ENCODE measurements around the gene SPTBN2.

Gene SPTBN2

DNA sequence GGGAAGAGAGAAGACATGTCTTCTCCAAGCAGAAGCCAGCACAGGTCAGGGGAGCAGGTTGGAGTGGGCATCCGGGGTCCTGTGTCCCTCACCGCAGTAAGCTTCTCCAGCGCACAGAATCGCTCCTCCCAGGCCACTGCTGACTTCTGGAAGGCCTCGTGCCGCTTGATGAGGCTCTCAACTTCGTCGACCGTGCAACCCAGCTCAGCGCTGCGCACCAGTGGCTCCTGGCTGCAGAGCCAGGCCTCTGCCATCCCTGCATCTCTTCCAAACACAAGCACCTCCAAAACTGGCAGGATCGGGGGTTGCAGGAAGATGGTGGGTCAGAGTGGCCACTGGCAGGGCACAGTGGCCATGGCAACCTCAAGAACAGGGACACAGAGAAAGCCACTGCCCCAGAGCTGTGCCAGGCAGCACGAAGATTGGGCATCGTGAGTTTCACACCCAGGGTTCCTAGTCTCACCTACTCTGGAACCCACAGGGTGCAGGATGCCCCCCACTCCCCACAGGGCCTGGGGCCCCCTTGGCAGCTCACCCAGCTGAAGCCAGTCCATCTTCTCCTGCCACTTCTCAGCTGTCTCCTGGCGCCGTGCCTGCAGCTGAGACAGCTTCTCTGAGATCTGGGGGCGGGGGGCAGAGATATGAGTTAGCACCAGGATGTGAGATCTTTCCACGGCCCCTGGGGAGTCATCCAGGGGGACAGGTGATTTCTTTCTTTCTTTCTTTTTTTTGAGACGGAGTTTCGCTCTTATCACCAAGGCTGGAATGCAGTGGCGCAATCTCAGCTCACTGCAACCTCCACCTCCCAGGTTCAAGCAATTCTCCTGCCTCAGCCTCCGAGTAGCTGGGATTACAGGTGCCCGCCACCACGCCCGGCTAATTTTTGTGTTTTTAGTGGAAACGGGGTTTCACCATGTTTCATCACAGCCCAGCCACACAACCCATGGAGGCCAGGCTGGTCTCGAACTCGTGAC is 40.2 kb downstream of the SPTBN2 start (continued):
- TF ChIP-seq, protein P1, sequence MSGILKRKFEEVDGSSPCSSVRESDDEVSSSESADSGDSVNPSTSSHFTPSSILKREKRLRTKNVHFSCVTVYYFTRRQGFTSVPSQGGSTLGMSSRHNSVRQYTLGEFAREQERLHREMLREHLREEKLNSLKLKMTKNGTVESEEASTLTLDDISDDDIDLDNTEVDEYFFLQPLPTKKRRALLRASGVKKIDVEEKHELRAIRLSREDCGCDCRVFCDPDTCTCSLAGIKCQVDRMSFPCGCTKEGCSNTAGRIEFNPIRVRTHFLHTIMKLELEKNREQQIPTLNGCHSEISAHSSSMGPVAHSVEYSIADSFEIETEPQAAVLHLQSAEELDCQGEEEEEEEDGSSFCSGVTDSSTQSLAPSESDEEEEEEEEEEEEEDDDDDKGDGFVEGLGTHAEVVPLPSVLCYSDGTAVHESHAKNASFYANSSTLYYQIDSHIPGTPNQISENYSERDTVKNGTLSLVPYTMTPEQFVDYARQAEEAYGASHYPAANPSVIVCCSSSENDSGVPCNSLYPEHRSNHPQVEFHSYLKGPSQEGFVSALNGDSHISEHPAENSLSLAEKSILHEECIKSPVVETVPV (CRISPR knock-in tag; IDR thresholded peaks at IDR 0.05), result no peak
- TF ChIP-seq ARNTL (CRISPR knock-in tag; IDR thresholded peaks at IDR 0.05; ENCODE audit: borderline replicate concordance, low read depth), result no peak
- TF ChIP-seq, protein P2, sequence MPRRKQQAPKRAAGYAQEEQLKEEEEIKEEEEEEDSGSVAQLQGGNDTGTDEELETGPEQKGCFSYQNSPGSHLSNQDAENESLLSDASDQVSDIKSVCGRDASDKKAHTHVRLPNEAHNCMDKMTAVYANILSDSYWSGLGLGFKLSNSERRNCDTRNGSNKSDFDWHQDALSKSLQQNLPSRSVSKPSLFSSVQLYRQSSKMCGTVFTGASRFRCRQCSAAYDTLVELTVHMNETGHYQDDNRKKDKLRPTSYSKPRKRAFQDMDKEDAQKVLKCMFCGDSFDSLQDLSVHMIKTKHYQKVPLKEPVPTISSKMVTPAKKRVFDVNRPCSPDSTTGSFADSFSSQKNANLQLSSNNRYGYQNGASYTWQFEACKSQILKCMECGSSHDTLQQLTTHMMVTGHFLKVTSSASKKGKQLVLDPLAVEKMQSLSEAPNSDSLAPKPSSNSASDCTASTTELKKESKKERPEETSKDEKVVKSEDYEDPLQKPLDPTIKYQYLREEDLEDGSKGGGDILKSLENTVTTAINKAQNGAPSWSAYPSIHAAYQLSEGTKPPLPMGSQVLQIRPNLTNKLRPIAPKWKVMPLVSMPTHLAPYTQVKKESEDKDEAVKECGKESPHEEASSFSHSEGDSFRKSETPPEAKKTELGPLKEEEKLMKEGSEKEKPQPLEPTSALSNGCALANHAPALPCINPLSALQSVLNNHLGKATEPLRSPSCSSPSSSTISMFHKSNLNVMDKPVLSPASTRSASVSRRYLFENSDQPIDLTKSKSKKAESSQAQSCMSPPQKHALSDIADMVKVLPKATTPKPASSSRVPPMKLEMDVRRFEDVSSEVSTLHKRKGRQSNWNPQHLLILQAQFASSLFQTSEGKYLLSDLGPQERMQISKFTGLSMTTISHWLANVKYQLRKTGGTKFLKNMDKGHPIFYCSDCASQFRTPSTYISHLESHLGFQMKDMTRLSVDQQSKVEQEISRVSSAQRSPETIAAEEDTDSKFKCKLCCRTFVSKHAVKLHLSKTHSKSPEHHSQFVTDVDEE (CRISPR knock-in tag; IDR thresholded peaks at IDR 0.05), result no peak
- no peak for TF ChIP-seq TCF4 (CRISPR knock-in tag; IDR thresholded peaks at IDR 0.05; ENCODE audit: borderline replicate concordance)
- TF ChIP-seq GLIS3 (CRISPR knock-in tag; IDR thresholded peaks at IDR 0.05), result no peak
- no peak for TF ChIP-seq ZFP30 (CRISPR knock-in tag; IDR thresholded peaks at IDR 0.05)
- TF ChIP-seq ISL1 (CRISPR knock-in tag; IDR thresholded peaks at IDR 0.05), result no peak
- no peak for TF ChIP-seq SNAI2 (CRISPR knock-in tag; IDR thresholded peaks at IDR 0.05)

DNA sequence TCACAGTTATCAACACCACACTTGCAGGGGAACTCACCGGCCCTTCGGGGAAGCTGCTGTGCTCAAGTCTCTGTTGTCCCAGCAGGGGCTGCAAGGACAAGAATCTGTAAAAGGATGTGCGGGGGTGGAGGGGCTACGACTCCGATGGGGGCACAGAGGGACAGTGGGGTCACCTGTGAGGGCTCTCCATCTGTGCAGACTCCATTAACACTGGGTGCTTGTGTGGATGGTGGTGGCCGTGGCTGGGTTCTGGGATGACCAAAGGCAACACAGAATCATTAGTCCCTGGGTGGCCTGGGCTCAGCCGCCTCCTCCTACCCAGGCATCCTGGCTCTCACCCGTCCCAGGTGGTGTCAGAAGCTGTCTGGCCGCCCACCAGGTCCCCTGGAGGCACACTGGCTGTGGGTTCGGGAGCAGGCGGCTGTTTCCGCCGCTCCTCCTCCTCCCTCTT is 41.2 kb downstream of the SPTBN2 start:
- ATAC-seq, result no peak
- no peak for TF ChIP-seq TOX (CRISPR knock-in tag; IDR thresholded peaks at IDR 0.05; ENCODE audit: borderline replicate concordance)
- no peak for TF ChIP-seq GLIS3 (CRISPR knock-in tag; IDR thresholded peaks at IDR 0.05)
- TF ChIP-seq, protein P1 (CRISPR knock-in tag; IDR thresholded peaks at IDR 0.05), result no peak
- no peak for TF ChIP-seq SNAI2 (CRISPR knock-in tag; IDR thresholded peaks at IDR 0.05)
- TF ChIP-seq, protein P3, sequence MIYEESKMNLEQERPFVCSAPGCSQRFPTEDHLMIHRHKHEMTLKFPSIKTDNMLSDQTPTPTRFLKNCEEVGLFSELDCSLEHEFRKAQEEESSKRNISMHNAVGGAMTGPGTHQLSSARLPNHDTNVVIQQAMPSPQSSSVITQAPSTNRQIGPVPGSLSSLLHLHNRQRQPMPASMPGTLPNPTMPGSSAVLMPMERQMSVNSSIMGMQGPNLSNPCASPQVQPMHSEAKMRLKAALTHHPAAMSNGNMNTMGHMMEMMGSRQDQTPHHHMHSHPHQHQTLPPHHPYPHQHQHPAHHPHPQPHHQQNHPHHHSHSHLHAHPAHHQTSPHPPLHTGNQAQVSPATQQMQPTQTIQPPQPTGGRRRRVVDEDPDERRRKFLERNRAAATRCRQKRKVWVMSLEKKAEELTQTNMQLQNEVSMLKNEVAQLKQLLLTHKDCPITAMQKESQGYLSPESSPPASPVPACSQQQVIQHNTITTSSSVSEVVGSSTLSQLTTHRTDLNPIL (CRISPR knock-in tag; IDR thresholded peaks at IDR 0.05; ENCODE audit: low read depth), result no peak
- TF ChIP-seq, protein P4, sequence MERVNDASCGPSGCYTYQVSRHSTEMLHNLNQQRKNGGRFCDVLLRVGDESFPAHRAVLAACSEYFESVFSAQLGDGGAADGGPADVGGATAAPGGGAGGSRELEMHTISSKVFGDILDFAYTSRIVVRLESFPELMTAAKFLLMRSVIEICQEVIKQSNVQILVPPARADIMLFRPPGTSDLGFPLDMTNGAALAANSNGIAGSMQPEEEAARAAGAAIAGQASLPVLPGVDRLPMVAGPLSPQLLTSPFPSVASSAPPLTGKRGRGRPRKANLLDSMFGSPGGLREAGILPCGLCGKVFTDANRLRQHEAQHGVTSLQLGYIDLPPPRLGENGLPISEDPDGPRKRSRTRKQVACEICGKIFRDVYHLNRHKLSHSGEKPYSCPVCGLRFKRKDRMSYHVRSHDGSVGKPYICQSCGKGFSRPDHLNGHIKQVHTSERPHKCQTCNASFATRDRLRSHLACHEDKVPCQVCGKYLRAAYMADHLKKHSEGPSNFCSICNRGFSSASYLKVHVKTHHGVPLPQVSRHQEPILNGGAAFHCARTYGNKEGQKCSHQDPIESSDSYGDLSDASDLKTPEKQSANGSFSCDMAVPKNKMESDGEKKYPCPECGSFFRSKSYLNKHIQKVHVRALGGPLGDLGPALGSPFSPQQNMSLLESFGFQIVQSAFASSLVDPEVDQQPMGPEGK (CRISPR knock-in tag; IDR thresholded peaks at IDR 0.05; ENCODE audit: borderline replicate concordance), result no peak
- TF ChIP-seq, protein P2 (CRISPR knock-in tag; IDR thresholded peaks at IDR 0.05), result no peak
- TF ChIP-seq, protein P5, sequence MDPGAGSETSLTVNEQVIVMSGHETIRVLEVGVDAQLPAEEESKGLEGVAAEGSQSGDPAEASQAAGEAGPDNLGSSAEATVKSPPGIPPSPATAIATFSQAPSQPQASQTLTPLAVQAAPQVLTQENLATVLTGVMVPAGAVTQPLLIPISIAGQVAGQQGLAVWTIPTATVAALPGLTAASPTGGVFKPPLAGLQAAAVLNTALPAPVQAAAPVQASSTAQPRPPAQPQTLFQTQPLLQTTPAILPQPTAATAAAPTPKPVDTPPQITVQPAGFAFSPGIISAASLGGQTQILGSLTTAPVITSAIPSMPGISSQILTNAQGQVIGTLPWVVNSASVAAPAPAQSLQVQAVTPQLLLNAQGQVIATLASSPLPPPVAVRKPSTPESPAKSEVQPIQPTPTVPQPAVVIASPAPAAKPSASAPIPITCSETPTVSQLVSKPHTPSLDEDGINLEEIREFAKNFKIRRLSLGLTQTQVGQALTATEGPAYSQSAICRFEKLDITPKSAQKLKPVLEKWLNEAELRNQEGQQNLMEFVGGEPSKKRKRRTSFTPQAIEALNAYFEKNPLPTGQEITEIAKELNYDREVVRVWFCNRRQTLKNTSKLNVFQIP (CRISPR knock-in tag; IDR thresholded peaks at IDR 0.05; ENCODE audit: borderline replicate concordance, low read depth), result no peak
- TF ChIP-seq ZFP3 (CRISPR knock-in tag; IDR thresholded peaks at IDR 0.05), result no peak
- TF ChIP-seq ZFP30 (CRISPR knock-in tag; IDR thresholded peaks at IDR 0.05), result no peak
- TF ChIP-seq TCF4 (CRISPR knock-in tag; IDR thresholded peaks at IDR 0.05; ENCODE audit: borderline replicate concordance), result no peak
- no peak for TF ChIP-seq ESRRG (CRISPR knock-in tag; IDR thresholded peaks at IDR 0.05)
- no peak for TF ChIP-seq RARB (CRISPR knock-in tag; IDR thresholded peaks at IDR 0.05)
- TF ChIP-seq ISL1 (CRISPR knock-in tag; IDR thresholded peaks at IDR 0.05), result no peak
- no peak for TF ChIP-seq ZC3H10 (CRISPR knock-in tag; IDR thresholded peaks at IDR 0.05)
- no peak for TF ChIP-seq ZNF70 (CRISPR knock-in tag; IDR thresholded peaks at IDR 0.05)
